ENCODE measurements around the gene FAN1.

DNA sequence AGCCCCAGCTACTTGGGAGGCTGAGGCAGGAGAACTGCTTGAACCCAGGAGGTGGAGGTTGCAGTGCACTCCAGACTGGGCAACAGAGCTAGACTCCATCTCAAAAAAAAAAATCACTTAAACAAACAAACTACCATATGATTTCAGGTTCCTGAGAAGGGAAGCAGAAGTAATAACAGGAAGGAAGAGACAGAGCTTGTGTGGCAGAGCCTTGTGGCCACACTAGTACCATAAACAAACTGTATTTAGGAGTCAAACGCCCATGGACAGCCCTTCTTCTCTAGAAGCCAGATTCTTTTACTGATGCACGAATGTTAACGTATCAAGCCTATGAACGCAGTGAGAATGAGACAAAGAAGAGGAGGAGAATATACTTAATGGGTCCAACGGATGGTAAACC lies 75.7 kb downstream of the FAN1 start:
- TF ChIP-seq MTERF4 (CRISPR knock-in tag; IDR thresholded peaks at IDR 0.05) = no peak
- no peak for TF ChIP-seq AGO2 (optimal IDR thresholded peaks at IDR 0.05; ENCODE audit: low read depth, low read length)
- TF ChIP-seq RBFOX2 (IDR thresholded peaks at IDR 0.05; ENCODE audit: low read depth, low read length) = no peak
- no peak for TF ChIP-seq NFE2L1 (CRISPR knock-in tag; IDR thresholded peaks at IDR 0.05; ENCODE audit: borderline replicate concordance)
- TF ChIP-seq, protein P1, sequence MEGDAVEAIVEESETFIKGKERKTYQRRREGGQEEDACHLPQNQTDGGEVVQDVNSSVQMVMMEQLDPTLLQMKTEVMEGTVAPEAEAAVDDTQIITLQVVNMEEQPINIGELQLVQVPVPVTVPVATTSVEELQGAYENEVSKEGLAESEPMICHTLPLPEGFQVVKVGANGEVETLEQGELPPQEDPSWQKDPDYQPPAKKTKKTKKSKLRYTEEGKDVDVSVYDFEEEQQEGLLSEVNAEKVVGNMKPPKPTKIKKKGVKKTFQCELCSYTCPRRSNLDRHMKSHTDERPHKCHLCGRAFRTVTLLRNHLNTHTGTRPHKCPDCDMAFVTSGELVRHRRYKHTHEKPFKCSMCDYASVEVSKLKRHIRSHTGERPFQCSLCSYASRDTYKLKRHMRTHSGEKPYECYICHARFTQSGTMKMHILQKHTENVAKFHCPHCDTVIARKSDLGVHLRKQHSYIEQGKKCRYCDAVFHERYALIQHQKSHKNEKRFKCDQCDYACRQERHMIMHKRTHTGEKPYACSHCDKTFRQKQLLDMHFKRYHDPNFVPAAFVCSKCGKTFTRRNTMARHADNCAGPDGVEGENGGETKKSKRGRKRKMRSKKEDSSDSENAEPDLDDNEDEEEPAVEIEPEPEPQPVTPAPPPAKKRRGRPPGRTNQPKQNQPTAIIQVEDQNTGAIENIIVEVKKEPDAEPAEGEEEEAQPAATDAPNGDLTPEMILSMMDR (CRISPR knock-in tag; IDR thresholded peaks at IDR 0.05) = no peak
- no peak for TF ChIP-seq PHF8 (CRISPR knock-in tag; IDR thresholded peaks at IDR 0.05)
- no peak for TF ChIP-seq CEBPG (CRISPR knock-in tag; IDR thresholded peaks at IDR 0.05)
- TF ChIP-seq REPIN1 (CRISPR knock-in tag; IDR thresholded peaks at IDR 0.05; ENCODE audit: borderline replicate concordance, low read depth) = no peak
- TF ChIP-seq, protein P2, sequence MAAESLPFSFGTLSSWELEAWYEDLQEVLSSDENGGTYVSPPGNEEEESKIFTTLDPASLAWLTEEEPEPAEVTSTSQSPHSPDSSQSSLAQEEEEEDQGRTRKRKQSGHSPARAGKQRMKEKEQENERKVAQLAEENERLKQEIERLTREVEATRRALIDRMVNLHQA (CRISPR knock-in tag; IDR thresholded peaks at IDR 0.05) = no peak
- TF ChIP-seq BRCA1 (CRISPR knock-in tag; IDR thresholded peaks at IDR 0.05) = no peak
- no peak for TF ChIP-seq IRF9 (CRISPR knock-in tag; IDR thresholded peaks at IDR 0.05; ENCODE audit: borderline replicate concordance)
- TF ChIP-seq DPF2 (CRISPR knock-in tag; IDR thresholded peaks at IDR 0.05; ENCODE audit: borderline replicate concordance, low read depth) = no peak
- TF ChIP-seq ZNF790 (CRISPR knock-in tag; IDR thresholded peaks at IDR 0.05; ENCODE audit: borderline replicate concordance) = no peak
